ENCODE data around the gene ADH7.

DNA sequence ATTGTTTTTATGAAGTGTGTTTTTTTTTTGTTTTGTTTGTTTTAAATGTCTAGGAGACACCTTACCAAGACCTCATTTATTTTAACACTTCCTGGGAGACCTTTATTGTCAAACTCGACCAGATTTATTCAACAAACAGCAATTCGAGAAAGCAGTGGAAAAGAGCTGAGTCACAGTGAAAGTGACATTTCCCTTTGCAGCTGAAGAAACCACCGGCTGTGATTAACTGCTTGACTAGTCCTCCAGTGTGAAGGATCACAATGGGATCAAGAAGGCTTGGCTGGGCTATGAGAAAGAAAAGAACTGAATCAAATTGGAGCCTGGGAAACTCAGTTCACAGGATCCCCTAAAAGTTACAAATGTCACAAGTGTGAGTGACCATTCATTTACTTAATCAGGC lies 11.9 kb upstream of the ADH7 start:
- no peak for TF ChIP-seq POLR2A (IDR thresholded peaks at IDR 0.05)
- TF ChIP-seq, protein P1, sequence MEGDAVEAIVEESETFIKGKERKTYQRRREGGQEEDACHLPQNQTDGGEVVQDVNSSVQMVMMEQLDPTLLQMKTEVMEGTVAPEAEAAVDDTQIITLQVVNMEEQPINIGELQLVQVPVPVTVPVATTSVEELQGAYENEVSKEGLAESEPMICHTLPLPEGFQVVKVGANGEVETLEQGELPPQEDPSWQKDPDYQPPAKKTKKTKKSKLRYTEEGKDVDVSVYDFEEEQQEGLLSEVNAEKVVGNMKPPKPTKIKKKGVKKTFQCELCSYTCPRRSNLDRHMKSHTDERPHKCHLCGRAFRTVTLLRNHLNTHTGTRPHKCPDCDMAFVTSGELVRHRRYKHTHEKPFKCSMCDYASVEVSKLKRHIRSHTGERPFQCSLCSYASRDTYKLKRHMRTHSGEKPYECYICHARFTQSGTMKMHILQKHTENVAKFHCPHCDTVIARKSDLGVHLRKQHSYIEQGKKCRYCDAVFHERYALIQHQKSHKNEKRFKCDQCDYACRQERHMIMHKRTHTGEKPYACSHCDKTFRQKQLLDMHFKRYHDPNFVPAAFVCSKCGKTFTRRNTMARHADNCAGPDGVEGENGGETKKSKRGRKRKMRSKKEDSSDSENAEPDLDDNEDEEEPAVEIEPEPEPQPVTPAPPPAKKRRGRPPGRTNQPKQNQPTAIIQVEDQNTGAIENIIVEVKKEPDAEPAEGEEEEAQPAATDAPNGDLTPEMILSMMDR (IDR thresholded peaks at IDR 0.05), result no peak
- TF ChIP-seq POLR2AphosphoS5 (IDR thresholded peaks at IDR 0.05), result no peak

Measured in suprapubic skin (tissue), 4 donors.